ENCODE data around the gene PPM1L.

PPM1L gene

GRCh38 chr3:161025911-161026310, 269.9 kb downstream of the PPM1L start:
- no peak for TF ChIP-seq EZH2 (IDR thresholded peaks at IDR 0.05; ENCODE audit: borderline replicate concordance, low read length)
- no peak for TF ChIP-seq CTCF (IDR thresholded peaks at IDR 0.05; ENCODE audit: low read length)
- Histone ChIP-seq H3K9me2 (ENCODE audit: low read depth, low read length) (no peaks in the 10 kb centered on the region), H3K4me1 (ENCODE audit: insufficient read depth, low read length, severe bottlenecking) (no peaks in the 10 kb centered on the region)

GRCh38 chr3:161026612-161027510, 270.8 kb downstream of the PPM1L start:
- H3K4me2 ChIP-seq (ENCODE audit: low read length) = no peak overlapping the region
- no peaks in the 10 kb centered on the region for H3K79me2 ChIP-seq (ENCODE audit: insufficient read depth, low read length)
- no peak overlapping the region for H3K9ac ChIP-seq (ENCODE audit: low read length)
- no peaks in the 10 kb centered on the region for H3K9me2 ChIP-seq (ENCODE audit: low read depth, low read length)
- H3K27ac ChIP-seq (ENCODE audit: low read depth, low read length, poor library complexity, severe bottlenecking) = no peak overlapping the region
- no peak overlapping the region for H3K4me3 ChIP-seq (ENCODE audit: low read depth, low read length, poor library complexity, severe bottlenecking)
- no peaks in the 10 kb centered on the region for H3K36me3 ChIP-seq (ENCODE audit: insufficient read depth, low read length)
- TF ChIP-seq CTCF (IDR thresholded peaks at IDR 0.05; ENCODE audit: low read length) (no peak), EZH2 (IDR thresholded peaks at IDR 0.05; ENCODE audit: borderline replicate concordance, low read length) (no peak)
- H4K20me1 ChIP-seq (ENCODE audit: insufficient read depth, low read length) = no peaks in the 10 kb centered on the region
- no peaks in the 10 kb centered on the region for H3K27me3 ChIP-seq (ENCODE audit: insufficient read depth, low read length)
- H3F3A ChIP-seq (ENCODE audit: insufficient read depth, low read length) = no peaks in the 10 kb centered on the region
- no peaks in the 10 kb centered on the region for H3K4me1 ChIP-seq (ENCODE audit: insufficient read depth, low read length, severe bottlenecking)
- peaks cover 8% of the 10 kb centered on the region for H3K9me3 ChIP-seq (ENCODE audit: low read length)
- no peak overlapping the region for H2AFZ ChIP-seq (ENCODE audit: low read length)

More at GRCh38 chr3:161025911-161026310, 269.9 kb downstream of the PPM1L start:
- H3F3A ChIP-seq (ENCODE audit: insufficient read depth, low read length) = no peaks in the 10 kb centered on the region
- H3K9ac ChIP-seq (ENCODE audit: low read length) = no peak overlapping the region
- no peak overlapping the region for H2AFZ ChIP-seq (ENCODE audit: low read length)
- no peaks in the 10 kb centered on the region for H3K27me3 ChIP-seq (ENCODE audit: insufficient read depth, low read length)
- H3K79me2 ChIP-seq (ENCODE audit: insufficient read depth, low read length) = no peaks in the 10 kb centered on the region
- no peak overlapping the region for H3K4me2 ChIP-seq (ENCODE audit: low read length)
- H3K9me3 ChIP-seq (ENCODE audit: low read length) = peaks cover 8% of the 10 kb centered on the region
- H3K4me3 ChIP-seq (ENCODE audit: low read depth, low read length, poor library complexity, severe bottlenecking) = no peak overlapping the region
- no peak overlapping the region for H3K27ac ChIP-seq (ENCODE audit: low read depth, low read length, poor library complexity, severe bottlenecking)
- no peaks in the 10 kb centered on the region for H4K20me1 ChIP-seq (ENCODE audit: insufficient read depth, low read length)
- H3K36me3 ChIP-seq (ENCODE audit: insufficient read depth, low read length) = no peaks in the 10 kb centered on the region

GRCh38 chr3:161028555-161029153, 272.6 kb downstream of the PPM1L start:
- Histone ChIP-seq H3K9me3 (ENCODE audit: low read length) (peaks cover 2% of the 10 kb centered on the region), H3K27ac (ENCODE audit: low read depth, low read length, poor library complexity, severe bottlenecking) (no peak overlapping the region), H3K36me3 (ENCODE audit: insufficient read depth, low read length) (no peaks in the 10 kb centered on the region), H4K20me1 (ENCODE audit: insufficient read depth, low read length) (no peaks in the 10 kb centered on the region), H2AFZ (ENCODE audit: low read length) (no peak overlapping the region), H3K27me3 (ENCODE audit: insufficient read depth, low read length) (no peaks in the 10 kb centered on the region), H3K4me2 (ENCODE audit: low read length) (no peak overlapping the region), H3K9me2 (ENCODE audit: low read depth, low read length) (no peaks in the 10 kb centered on the region), H3F3A (ENCODE audit: insufficient read depth, low read length) (no peaks in the 10 kb centered on the region), H3K4me1 (ENCODE audit: insufficient read depth, low read length, severe bottlenecking) (no peaks in the 10 kb centered on the region), H3K79me2 (ENCODE audit: insufficient read depth, low read length) (no peaks in the 10 kb centered on the region), H3K4me3 (ENCODE audit: low read depth, low read length, poor library complexity, severe bottlenecking) (no peak overlapping the region), H3K9ac (ENCODE audit: low read length) (no peak overlapping the region)
- TF ChIP-seq EZH2 (IDR thresholded peaks at IDR 0.05; ENCODE audit: borderline replicate concordance, low read length) (no peak), CTCF (IDR thresholded peaks at IDR 0.05; ENCODE audit: low read length) (no peak)
